Testis (tissue), 3 donors: ENCODE measurements around the gene LGR5. TPM values are rescaled to one million over a fixed set of nuclear protein-coding genes. Genes with fewer than 3 reads are reported as not detected.

Experiments
- DNase-seq: peaks from one replicate; pipeline ENCODE4 v3.0.0-alpha.2; 2019
- H3K27ac ChIP-seq, 2 donors: fragments of 200-600 bp; sonication (generic); one replicate each; pipeline ENCODE4 v1.5.1; 2019
- H3K27me3 ChIP-seq: fragments of 200-600 bp; sonication (generic); one replicate; pipeline ENCODE4 v1.5.1; 2019
- H3K36me3 ChIP-seq: fragments of 200-600 bp; sonication (generic); one replicate; pipeline ENCODE4 v1.5.1; 2017; ENCODE audit warnings: low read depth; ENCODE audit errors: missing control alignments
- H3K4me1 ChIP-seq: fragments of 200-600 bp; sonication (generic); one replicate; pipeline ENCODE4 v1.5.1; 2019
- H3K4me3 ChIP-seq, 2 donors: fragments of 200-600 bp; sonication (generic); one replicate each; pipeline ENCODE4 v1.5.1; 2017 to 2019
- H3K9me3 ChIP-seq: fragments of 200-600 bp; sonication (generic); one replicate; pipeline ENCODE4 v1.5.1; 2017
- POLR2A ChIP-seq: fragments of 450-650 bp; IDR thresholded peaks from one replicate; pipeline ENCODE4 v1.6.1; 2017; ENCODE audit warnings: antibody characterized with exemption, mild to moderate bottlenecking, moderate library complexity
- WGBS, 2 donors: methylation state at CpG; one replicate each; pipeline ENCODE4 v1.1.5; 2018; 5-methylcytosine and 5-hydroxymethylcytosine counted together
- intact Hi-C: fragments of 100-400 bp; cut with DNase I; formaldehyde crosslinking; loops from one replicate; pipeline ENCODE4 v1.15.1; 2023; ENCODE audit warnings: low total_unique reads
- polyA plus RNA-seq: library from polyadenylated mRNA; stranded (reverse); fragments of 350-450 nt; fragmentation: Illumina TruSeq; extraction: RNeasy Lipid Tissue Mini Kit (QIAGEN cat#74804); gene quantifications from one replicate; pipeline ENCODE4 v1.2.3, GENCODE V29; 2014; ENCODE audit warnings: low read depth, low replicate concordance; ENCODE audit not compliant: insufficient read depth
- total RNA-seq, 2 donors: library from RNA; depleted of rRNA; stranded (reverse); fragments of >200 nt; gene quantifications; one replicate each; pipeline ENCODE4 v1.2.3, GENCODE V29; 2016
- TF ChIP-seq, protein P1 (sequence below), 3 experiments: fragments of 450-650 bp in 2 of 3; fragments of 200-600 bp in 1 of 3; sonication (generic) in 1 of 3; IDR thresholded peaks; one replicate each; pipeline ENCODE4 v1.5.1; 2016 to 2019; ENCODE audit warnings: antibody characterized with exemption in 3 of 3, mild to moderate bottlenecking in 2 of 3, moderate library complexity in 1 of 3

The LGR5 gene
- total and polyA plus RNA-seq, 3 donors from 2014 or later = 0.25 to 0.39 (median 0.31) TPM

DNA sequence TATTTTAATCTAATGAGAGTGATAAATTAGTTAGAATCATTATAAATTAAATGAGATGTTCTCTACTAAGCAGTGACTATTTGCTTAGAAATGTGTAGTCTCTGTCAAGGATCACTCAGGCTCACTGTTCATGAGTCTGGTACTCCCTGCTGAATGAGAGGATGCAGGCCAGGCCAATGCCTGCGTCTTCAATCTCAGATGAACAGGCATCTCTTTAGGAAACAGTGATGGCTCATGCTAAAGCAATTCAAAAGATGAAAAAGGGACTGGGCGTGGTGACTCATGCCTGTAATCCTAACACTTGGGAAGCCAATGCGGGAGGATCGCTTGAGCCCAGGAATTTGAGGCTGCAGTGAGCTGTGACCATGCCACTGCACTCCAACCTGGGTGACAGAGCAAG lies 117.3 kb downstream of the LGR5 start:
- H3K36me3 ChIP-seq = no peaks in the 10 kb centered on the region
- no peak overlapping the region for H3K27ac ChIP-seq
- DNase-seq = no peak
- no peak overlapping the region for H3K4me3 ChIP-seq
- intact Hi-C loops = no loop called here
- TF ChIP-seq, protein P1, sequence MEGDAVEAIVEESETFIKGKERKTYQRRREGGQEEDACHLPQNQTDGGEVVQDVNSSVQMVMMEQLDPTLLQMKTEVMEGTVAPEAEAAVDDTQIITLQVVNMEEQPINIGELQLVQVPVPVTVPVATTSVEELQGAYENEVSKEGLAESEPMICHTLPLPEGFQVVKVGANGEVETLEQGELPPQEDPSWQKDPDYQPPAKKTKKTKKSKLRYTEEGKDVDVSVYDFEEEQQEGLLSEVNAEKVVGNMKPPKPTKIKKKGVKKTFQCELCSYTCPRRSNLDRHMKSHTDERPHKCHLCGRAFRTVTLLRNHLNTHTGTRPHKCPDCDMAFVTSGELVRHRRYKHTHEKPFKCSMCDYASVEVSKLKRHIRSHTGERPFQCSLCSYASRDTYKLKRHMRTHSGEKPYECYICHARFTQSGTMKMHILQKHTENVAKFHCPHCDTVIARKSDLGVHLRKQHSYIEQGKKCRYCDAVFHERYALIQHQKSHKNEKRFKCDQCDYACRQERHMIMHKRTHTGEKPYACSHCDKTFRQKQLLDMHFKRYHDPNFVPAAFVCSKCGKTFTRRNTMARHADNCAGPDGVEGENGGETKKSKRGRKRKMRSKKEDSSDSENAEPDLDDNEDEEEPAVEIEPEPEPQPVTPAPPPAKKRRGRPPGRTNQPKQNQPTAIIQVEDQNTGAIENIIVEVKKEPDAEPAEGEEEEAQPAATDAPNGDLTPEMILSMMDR (IDR thresholded peaks at IDR 0.05) = no peak
- TF ChIP-seq POLR2A = no peak
- no peaks in the 10 kb centered on the region for H3K9me3 ChIP-seq
- no peaks in the 10 kb centered on the region for H3K27me3 ChIP-seq
- peaks cover 12% of the 10 kb centered on the region for H3K4me1 ChIP-seq
- 94 to 97% methylated on average over 4 of the region's 4 CpGs for WGBS, 2 donors

DNA sequence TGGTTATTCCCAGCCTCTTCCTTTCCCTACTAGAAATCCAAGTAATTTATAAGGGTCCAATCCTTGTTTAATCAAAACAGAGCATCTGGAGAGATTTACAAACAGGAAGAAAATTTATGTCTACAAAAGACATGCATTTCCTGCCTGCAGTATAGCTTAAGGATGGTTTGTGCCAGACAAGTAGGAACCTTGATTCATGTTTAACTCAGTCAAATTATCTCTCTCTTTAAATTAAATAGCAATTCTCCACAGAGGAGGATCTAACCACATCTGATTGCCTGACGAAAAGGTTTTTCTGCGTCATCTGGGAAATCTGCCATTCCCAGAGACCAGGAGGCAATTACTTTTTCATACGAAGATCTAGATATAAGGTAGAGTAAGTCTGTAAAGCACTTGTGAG lies 118.8 kb downstream of the LGR5 start:
- Histone ChIP-seq H3K27me3 (no peaks in the 10 kb centered on the region), H3K9me3 (no peaks in the 10 kb centered on the region), H3K36me3 (no peaks in the 10 kb centered on the region), H3K4me3 (no peak overlapping the region), H3K27ac (no peak overlapping the region), H3K4me1 (peaks cover 5% of the 10 kb centered on the region)
- DNase-seq = no peak
- no peak for TF ChIP-seq POLR2A
- TF ChIP-seq, protein P1 (IDR thresholded peaks at IDR 0.05) = no peak
- 36 to 49% methylated on average over 3 of the region's 3 CpGs for WGBS, 2 donors
- intact Hi-C loops = no loop called here

DNA sequence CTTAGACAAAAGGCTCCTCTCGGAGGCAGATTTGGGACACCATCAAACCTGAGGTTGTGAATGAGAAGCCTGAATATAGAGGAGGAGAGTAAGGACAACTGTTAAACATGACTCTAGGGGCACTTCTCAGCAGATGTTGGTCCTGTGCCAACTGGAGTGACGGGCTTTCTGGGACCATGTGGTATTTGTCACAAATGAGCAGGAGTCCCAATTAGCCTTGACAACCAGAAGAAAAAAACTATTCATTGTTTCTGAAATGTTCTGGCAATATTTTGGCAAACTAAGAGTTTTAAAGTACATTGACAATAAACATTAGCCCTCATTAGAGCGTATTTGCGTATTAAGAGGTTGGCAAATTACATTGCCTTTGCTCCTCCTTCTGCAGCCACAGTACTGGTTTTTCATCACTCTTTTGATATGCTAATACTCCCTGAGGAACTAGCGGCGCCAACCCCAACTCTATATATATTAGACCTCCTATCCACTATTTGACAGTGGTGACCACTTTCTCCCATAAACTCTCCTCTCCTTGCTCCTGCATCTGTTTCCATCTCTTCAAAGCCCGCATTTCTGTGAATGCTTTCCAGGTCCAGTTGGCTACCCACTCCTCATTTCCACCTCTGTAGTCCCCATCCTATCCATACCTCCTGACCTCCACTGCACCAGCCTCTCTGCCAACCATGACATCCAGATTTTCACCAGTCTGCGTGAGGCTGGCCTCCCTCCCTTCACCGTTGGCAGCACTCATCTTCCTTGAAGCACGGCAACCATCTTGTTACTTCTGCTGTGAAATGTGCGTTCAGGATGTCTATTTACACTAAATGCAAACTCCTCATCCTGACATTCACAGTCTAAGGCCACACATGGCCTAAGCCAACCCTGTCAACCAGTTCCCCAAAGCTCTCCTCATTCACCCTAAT lies 123.3 kb downstream of the LGR5 start:
- Histone ChIP-seq H3K27ac (no peak overlapping the region), H3K36me3 (no peaks in the 10 kb centered on the region), H3K9me3 (no peaks in the 10 kb centered on the region), H3K4me3 (no peak overlapping the region), H3K4me1 (peaks cover 5% of the 10 kb centered on the region), H3K27me3 (no peaks in the 10 kb centered on the region)
- 71 to 76% methylated on average over 11 of the region's 11 CpGs for WGBS, 2 donors
- intact Hi-C loops = no loop called here
- DNase-seq = no peak
- TF ChIP-seq POLR2A = no peak

DNA sequence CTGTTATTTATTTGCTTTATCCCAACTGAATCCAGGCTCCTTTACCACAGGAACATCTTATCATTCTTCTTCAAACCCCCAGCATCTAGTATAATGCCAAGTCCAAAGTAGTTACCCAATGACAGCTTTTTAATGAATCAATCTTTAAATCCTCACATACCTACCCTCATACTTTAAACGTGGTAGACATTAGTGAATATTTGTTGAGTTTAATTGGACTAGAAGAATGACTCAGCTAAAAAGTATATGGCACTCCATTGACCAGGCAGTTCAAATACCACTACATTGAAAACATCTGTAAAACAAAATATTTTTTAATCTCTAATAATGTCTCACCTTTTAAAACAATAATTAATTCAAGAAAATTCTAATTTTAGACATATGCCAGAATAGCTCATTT lies 125.9 kb downstream of the LGR5 start:
- no peaks in the 10 kb centered on the region for H3K4me1 ChIP-seq
- no peaks in the 10 kb centered on the region for H3K27me3 ChIP-seq
- intact Hi-C loops = no loop called here
- no peaks in the 10 kb centered on the region for H3K36me3 ChIP-seq
- no peak for DNase-seq
- H3K27ac ChIP-seq = no peak overlapping the region
- no peak overlapping the region for H3K4me3 ChIP-seq
- TF ChIP-seq, protein P1 (IDR thresholded peaks at IDR 0.05) = no peak
- no peak for TF ChIP-seq POLR2A
- 61 to 69% methylated on average over 1 of the region's 1 CpG for WGBS, 2 donors
- H3K9me3 ChIP-seq = no peaks in the 10 kb centered on the region

DNA sequence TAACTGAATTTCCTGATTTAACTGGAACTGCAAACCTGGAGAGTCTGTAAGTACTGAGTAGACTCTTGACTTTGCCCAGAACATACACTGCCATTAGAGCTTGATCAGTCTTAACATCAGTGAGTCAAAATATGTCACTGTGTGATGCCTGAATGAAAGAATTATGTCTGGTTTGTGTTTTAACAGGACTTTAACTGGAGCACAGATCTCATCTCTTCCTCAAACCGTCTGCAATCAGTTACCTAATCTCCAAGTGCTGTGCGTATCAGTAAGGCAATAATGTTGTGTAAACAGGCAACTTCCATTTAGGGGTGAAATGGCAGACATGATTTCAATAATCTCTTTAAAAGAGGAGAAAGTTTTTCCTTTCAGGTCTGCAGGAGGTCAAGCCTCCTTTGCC lies 127.1 kb downstream of the LGR5 start:
- Histone ChIP-seq H3K4me3 (no peak overlapping the region), H3K4me1 (no peaks in the 10 kb centered on the region), H3K27ac (no peak overlapping the region), H3K27me3 (no peaks in the 10 kb centered on the region), H3K9me3 (no peaks in the 10 kb centered on the region), H3K36me3 (no peaks in the 10 kb centered on the region)
- DNase-seq = no peak
- TF ChIP-seq, protein P1 (IDR thresholded peaks at IDR 0.05) = no peak
- no peak for TF ChIP-seq POLR2A
- 79% methylated on average over 2 of the region's 2 CpGs for WGBS, 2 donors
- intact Hi-C loops = no loop called here
